Gastrocnemius medialis (tissue), 4 donors: ENCODE results near the gene ZG16. TPM values are rescaled to one million over a fixed set of nuclear protein-coding genes. Genes with fewer than 3 reads are reported as not detected.
A peak's percentile ranks its signal among the peaks of the same experiment; 100 is the strongest.
"Not testable (repeated sequence)": the region's sequence is repeated elsewhere in the genome, so short reads cannot be mapped to it uniquely, and the experiment has no call there.

Experiments
- ATAC-seq, 2 donors: fragments of 150-250 bp; one replicate each; pipeline ENCODE4 v1.9.1; 2016
- DNase-seq, 2 donors: peaks; one replicate each; pipeline ENCODE4 v3.0.0-alpha.2; 2019
- H3K27ac ChIP-seq, 4 donors: fragments of 200-600 bp; sonication (generic); 1 replicate in 1 of 4; 2 replicates in 3 of 4; pipeline ENCODE4 v1.5.1; 2016 to 2018; ENCODE audit warnings: mild to moderate bottlenecking in 2 of 4, moderate library complexity in 1 of 4
- H3K27me3 ChIP-seq, 3 donors: fragments of 200-600 bp; sonication (generic) in 2 of 3; 1 replicate in 1 of 3; 2 replicates in 2 of 3; pipeline versions ENCODE4 v1.5.1 to v1.6.0; 2016 to 2019; ENCODE audit warnings: mild to moderate bottlenecking in 1 of 3, moderate library complexity in 1 of 3
- H3K36me3 ChIP-seq, 2 donors: fragments of 200-600 bp; sonication (generic) in 1 of 2; one replicate each; pipeline ENCODE4 v1.5.1; 2017 to 2018
- H3K4me1 ChIP-seq, 2 donors: fragments of 200-600 bp; sonication (generic) in 1 of 2; one replicate each; pipeline ENCODE4 v1.5.1; 2016 to 2017; ENCODE audit warnings: mild to moderate bottlenecking in 2 of 2
- H3K4me3 ChIP-seq, 4 donors: fragments of 200-600 bp; sonication (generic) in 3 of 4; 1 replicate in 1 of 4; 2 replicates in 3 of 4; pipeline ENCODE4 v1.5.1; 2016 to 2019; ENCODE audit warnings: mild to moderate bottlenecking in 2 of 4
- H3K9me3 ChIP-seq, 3 donors: fragments of 200-600 bp; sonication (generic) in 2 of 3; 1 replicate in 1 of 3; 2 replicates in 2 of 3; pipeline ENCODE4 v1.5.1; 2016 to 2019
- CTCF ChIP-seq, 5 experiments: fragments of 450-650 bp in 3 of 5; fragments of 200-600 bp in 2 of 5; sonication (generic) in 2 of 5; IDR thresholded peaks in 4 of 5; conservative IDR thresholded peaks in 1 of 5; 1 replicate in 4 of 5; 2 replicates in 1 of 5; pipeline ENCODE4 v1.5.1; 2016 to 2019; ENCODE audit warnings: antibody characterized with exemption in 5 of 5, mild to moderate bottlenecking in 3 of 5, moderate library complexity in 3 of 5
- POLR2A ChIP-seq, 2 donors: fragments of 450-650 bp; IDR thresholded peaks; one replicate each; pipeline ENCODE4 v1.6.1; 2017; ENCODE audit warnings: antibody characterized with exemption in 2 of 2, mild to moderate bottlenecking in 2 of 2, moderate library complexity in 2 of 2
- in situ Hi-C, 4 donors: fragments of 200-750 bp; cut with MboI; loops; one replicate each; pipeline versions ENCODE4 v1.15.0 to v1.8.0; 2017; ENCODE audit warnings: low sequenced_read_pairs in 4 of 4
- intact Hi-C: fragments of 100-400 bp; cut with DNase I; formaldehyde crosslinking; loops from one replicate; pipeline ENCODE4 v1.15.1; 2023; ENCODE audit warnings: low total_unique reads
- total RNA-seq, 4 donors: library from RNA; depleted of rRNA; stranded (reverse); fragments of >200 nt; gene quantifications; one replicate each; pipeline versions ENCODE4 v1.1.0 to v1.2.3, GENCODE V29; 2016

Gene ZG16
- total RNA-seq, 4 donors from 2014 or later = 1.7 TPM; not detected in 3

DNA sequence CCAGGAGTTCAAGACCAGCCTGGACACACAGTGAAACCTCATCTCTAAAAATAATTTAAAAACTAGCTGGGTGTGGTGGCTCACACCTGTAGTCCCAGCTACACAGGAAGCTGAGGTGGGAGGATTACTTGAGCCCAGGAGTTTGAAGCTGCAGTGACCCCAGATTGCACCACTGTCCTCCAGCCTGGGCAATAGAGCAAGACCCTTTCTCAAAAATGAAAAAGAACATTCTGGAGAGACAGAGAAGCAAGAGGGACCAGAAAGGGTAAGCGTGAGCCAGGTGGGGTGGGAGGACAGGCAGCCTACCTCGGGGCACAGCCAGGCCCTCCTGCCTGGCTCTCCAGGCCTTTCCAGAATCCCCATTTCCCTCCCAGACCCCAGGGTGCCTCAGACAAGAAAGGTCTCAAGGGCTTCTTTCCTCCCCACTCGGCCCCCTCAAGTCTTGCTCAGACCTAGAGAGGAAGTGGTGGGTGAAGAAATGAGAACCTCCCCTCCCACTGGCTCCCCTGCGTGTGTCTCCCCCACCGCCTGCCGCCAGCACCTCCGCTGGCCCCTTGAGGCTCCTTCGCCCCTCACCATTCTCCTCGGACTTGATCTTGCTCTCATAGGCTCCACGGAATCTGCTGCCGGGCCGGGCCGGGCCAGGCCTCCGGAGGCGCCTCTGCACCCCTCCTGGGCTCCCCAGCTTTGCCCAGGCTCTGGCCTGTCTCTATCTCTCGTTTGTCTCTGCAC lies 32.8 kb upstream of the ZG16 start:
- in situ Hi-C loops (no loop called here), intact Hi-C loops (no loop called here)
- ATAC-seq = no peak

GRCh38 chr16:29745853-29746345 lies 32.2 kb upstream of the ZG16 start, which contains the start of gene C16orf54:
Gene C16orf54 (minus strand): TSS chr16:29745990. CDS start chr16:29744951, 1,039 bp downstream.
- no peaks in the 10 kb centered on the region for H3K4me1 ChIP-seq
- intact Hi-C loops = no loop called here
- in situ Hi-C loops = no loop called here
- ATAC-seq = no peak
- no peaks in the 10 kb centered on the region for H3K9me3 ChIP-seq
- H3K4me3 ChIP-seq = peak within 1 kb of the TSS in 1 of 4 donors; percentile 28
- TF ChIP-seq POLR2A (IDR thresholded peaks at IDR 0.05) (no peak), CTCF (IDR thresholded peaks at IDR 0.05 in 4 of 5, conservative IDR thresholded peaks at IDR 0.05 in 1 of 5) (no peak)
- peak; percentile 13 to 40 for DNase-seq
- H3K27ac ChIP-seq = no peak within 1 kb of the TSS
- H3K27me3 ChIP-seq = no peaks in the 10 kb centered on the region
- H3K36me3 ChIP-seq = no peaks in the 10 kb centered on the region

More for the DNA sequence above, 32.8 kb upstream of the ZG16 start:
- no peaks in the 10 kb centered on the region for H3K4me1 ChIP-seq
- peak overlapping the region in 1 of 4 donors; percentile 28 for H3K4me3 ChIP-seq
- no peaks in the 10 kb centered on the region for H3K9me3 ChIP-seq
- DNase-seq = no peak
- H3K27me3 ChIP-seq = no peaks in the 10 kb centered on the region
- no peaks in the 10 kb centered on the region for H3K36me3 ChIP-seq
- H3K27ac ChIP-seq = no peak overlapping the region
- TF ChIP-seq CTCF (IDR thresholded peaks at IDR 0.05 in 4 of 5, conservative IDR thresholded peaks at IDR 0.05 in 1 of 5) (no peak), POLR2A (IDR thresholded peaks at IDR 0.05) (no peak)

GRCh38 chr16:29746518-29746917 lies 31.5 kb upstream of the ZG16 start:
- H3K27ac ChIP-seq, intact Hi-C loops, H3K36me3 ChIP-seq, H3K27me3 ChIP-seq, ATAC-seq, DNase-seq, H3K4me3 ChIP-seq, in situ Hi-C loops, H3K9me3 ChIP-seq, H3K4me1 ChIP-seq: not testable (repeated sequence)

DNA sequence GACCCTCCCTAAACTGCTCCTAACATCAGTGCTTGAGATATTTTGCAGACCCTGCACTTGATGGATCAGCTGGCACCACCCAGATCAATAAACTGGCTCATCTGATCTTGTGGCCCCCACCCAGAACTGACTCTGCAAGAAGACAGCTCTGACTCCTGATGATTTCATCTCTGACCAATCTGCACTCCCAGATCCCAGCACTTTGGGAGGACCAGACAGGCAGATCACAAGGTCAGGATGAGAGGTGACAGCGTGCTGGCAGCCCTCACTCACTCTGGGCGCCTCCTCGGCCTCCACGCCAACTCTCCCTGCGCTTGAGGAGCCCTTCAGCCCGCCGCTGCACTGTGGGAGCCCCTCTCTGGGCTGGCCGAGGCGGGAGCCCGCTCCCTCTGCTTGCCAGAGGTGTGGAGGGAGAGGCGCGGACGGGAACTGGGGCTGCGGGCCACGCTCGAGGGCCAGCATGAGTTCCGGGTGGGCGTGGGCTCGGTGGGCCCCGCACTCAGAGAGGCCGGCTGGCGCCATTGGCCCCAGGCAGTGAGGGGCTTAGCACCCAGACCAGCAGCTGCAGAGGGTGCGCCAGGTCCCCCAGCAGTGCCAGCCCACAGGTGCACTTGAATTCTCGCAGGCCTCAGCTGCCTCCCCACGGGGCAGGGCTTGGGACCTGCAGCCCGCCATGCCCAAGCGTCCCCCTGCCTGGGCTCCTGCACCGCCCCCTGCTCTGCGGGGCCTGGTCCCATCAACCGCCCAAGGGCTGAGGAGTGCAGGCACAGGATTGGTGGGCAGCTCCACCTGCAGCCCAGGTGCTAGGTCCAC lies 29.9 kb upstream of the ZG16 start:
- no peak overlapping the region for H3K4me3 ChIP-seq
- H3K4me1 ChIP-seq = no peaks in the 10 kb centered on the region
- H3K9me3 ChIP-seq = no peaks in the 10 kb centered on the region
- in situ Hi-C loops = no loop called here
- intact Hi-C loops = no loop called here
- no peaks in the 10 kb centered on the region for H3K36me3 ChIP-seq
- no peak overlapping the region for H3K27ac ChIP-seq
- H3K27me3 ChIP-seq = no peaks in the 10 kb centered on the region
- TF ChIP-seq POLR2A (IDR thresholded peaks at IDR 0.05) (no peak), CTCF (IDR thresholded peaks at IDR 0.05 in 4 of 5, conservative IDR thresholded peaks at IDR 0.05 in 1 of 5) (no peak)
- ATAC-seq (no peak), DNase-seq (no peak)

DNA sequence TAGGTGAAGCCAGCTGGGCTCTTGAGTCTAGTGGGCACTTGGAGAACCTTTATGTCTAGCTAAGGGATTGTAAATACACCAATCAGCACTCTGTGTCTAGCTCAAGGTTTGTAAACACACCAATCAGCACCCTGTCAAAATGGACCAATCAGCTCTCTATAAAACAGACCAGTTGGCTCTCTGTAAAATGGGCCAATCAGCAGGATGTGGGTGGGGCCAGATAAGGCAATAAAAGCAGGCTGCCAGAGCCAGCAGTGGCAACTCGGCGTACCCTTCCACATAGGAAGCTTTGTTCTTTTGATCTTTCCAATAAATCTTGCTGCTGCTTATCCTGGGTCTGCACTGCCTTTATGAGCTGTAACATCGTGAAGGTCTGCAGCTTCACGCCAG lies 29.3 kb upstream of the ZG16 start:
- H3K9me3 ChIP-seq, H3K27ac ChIP-seq, DNase-seq, H3K36me3 ChIP-seq, H3K4me1 ChIP-seq, in situ Hi-C loops, H3K4me3 ChIP-seq, ATAC-seq, intact Hi-C loops, H3K27me3 ChIP-seq: not testable (repeated sequence)
